ENCODE results near the gene TMEM30B. TPM values are rescaled to one million over a fixed set of nuclear protein-coding genes. Genes with fewer than 3 reads are reported as not detected.
A peak's percentile ranks its signal among the peaks of the same experiment; 100 is the strongest.

Gene TMEM30B
- total and polyA plus RNA-seq, 9 donors = 1.0 to 4.4 (median 2.5) TPM

GRCh38 chr14:61257469-61258057 is 23.6 kb downstream of the TMEM30B start:
- Histone ChIP-seq H3K4me3 (ENCODE audit: low read length) (no peak overlapping the region), H3K4me1 (ENCODE audit: control insufficient read depth, insufficient read depth, low read length) (peaks cover 6% of the 10 kb centered on the region), H3K9me3 (replicated peaks; ENCODE audit: control insufficient read depth, low read depth, low read length) (no peaks in the 10 kb centered on the region), H3K36me3 (ENCODE audit: control insufficient read depth, insufficient read depth, low read length) (no peaks in the 10 kb centered on the region), H3K27ac (ENCODE audit: low read length) (no peak overlapping the region), H3K27me3 (ENCODE audit: control insufficient read depth, insufficient read depth, low read length) (no peaks in the 10 kb centered on the region)
- WGBS (ENCODE audit: insufficient coverage) = no CpG with 5 or more reads among the region's 5 CpGs
- DNase-seq = no peak

- H3K4me1 ChIP-seq (ENCODE audit: control insufficient read depth, insufficient read depth, low read length) = peaks cover 11% of the 10 kb centered on the region
- no peak overlapping the region for H3K27ac ChIP-seq (ENCODE audit: low read length)
- H3K9me3 ChIP-seq (replicated peaks; ENCODE audit: control insufficient read depth, low read depth, low read length) = no peaks in the 10 kb centered on the region
- H3K4me3 ChIP-seq (ENCODE audit: low read length) = no peak overlapping the region
- no peaks in the 10 kb centered on the region for H3K36me3 ChIP-seq (ENCODE audit: control insufficient read depth, insufficient read depth, low read length)
- H3K27me3 ChIP-seq (ENCODE audit: control insufficient read depth, insufficient read depth, low read length) = no peaks in the 10 kb centered on the region
- 95% methylated on average over 4 of the region's 6 CpGs for WGBS (ENCODE audit: insufficient coverage)
- no peak for DNase-seq
Observed at GRCh38 chr14:61256826-61257468, 24.2 kb downstream of the TMEM30B start.

- Histone ChIP-seq H3K9me3 (replicated peaks; ENCODE audit: control insufficient read depth, low read depth, low read length) (no peaks in the 10 kb centered on the region), H3K27me3 (ENCODE audit: control insufficient read depth, insufficient read depth, low read length) (no peaks in the 10 kb centered on the region), H3K4me3 (ENCODE audit: low read length) (no peak overlapping the region), H3K4me1 (ENCODE audit: control insufficient read depth, insufficient read depth, low read length) (peaks cover 11% of the 10 kb centered on the region), H3K36me3 (ENCODE audit: control insufficient read depth, insufficient read depth, low read length) (no peaks in the 10 kb centered on the region), H3K27ac (ENCODE audit: low read length) (no peak overlapping the region)
- DNase-seq = no peak
- WGBS (ENCODE audit: insufficient coverage) = no CpG with 5 or more reads among the region's 5 CpGs
Observed at GRCh38 chr14:61255968-61256367, 25.2 kb downstream of the TMEM30B start.

GRCh38 chr14:61254808-61255526 is 26.2 kb downstream of the TMEM30B start:
- peaks cover 11% of the 10 kb centered on the region for H3K4me1 ChIP-seq (ENCODE audit: control insufficient read depth, insufficient read depth, low read length)
- no peaks in the 10 kb centered on the region for H3K9me3 ChIP-seq (replicated peaks; ENCODE audit: control insufficient read depth, low read depth, low read length)
- H3K36me3 ChIP-seq (ENCODE audit: control insufficient read depth, insufficient read depth, low read length) = no peaks in the 10 kb centered on the region
- H3K27ac ChIP-seq (ENCODE audit: low read length) = no peak overlapping the region
- H3K27me3 ChIP-seq (ENCODE audit: control insufficient read depth, insufficient read depth, low read length) = no peaks in the 10 kb centered on the region
- 92% methylated on average over 5 of the region's 8 CpGs for WGBS (ENCODE audit: insufficient coverage)
- no peak for DNase-seq
- no peak overlapping the region for H3K4me3 ChIP-seq (ENCODE audit: low read length)

GRCh38 chr14:61253064-61253738 is 27.9 kb downstream of the TMEM30B start:
- peak overlapping the region; percentile 11 for H3K27ac ChIP-seq (ENCODE audit: low read length)
- peaks cover 11% of the 10 kb centered on the region for H3K4me1 ChIP-seq (ENCODE audit: control insufficient read depth, insufficient read depth, low read length)
- WGBS (ENCODE audit: insufficient coverage) = 43% methylated on average over 2 of the region's 4 CpGs
- H3K27me3 ChIP-seq (ENCODE audit: control insufficient read depth, insufficient read depth, low read length) = no peaks in the 10 kb centered on the region
- no peak for DNase-seq
- H3K4me3 ChIP-seq (ENCODE audit: low read length) = no peak overlapping the region
- no peaks in the 10 kb centered on the region for H3K9me3 ChIP-seq (replicated peaks; ENCODE audit: control insufficient read depth, low read depth, low read length)
- H3K36me3 ChIP-seq (ENCODE audit: control insufficient read depth, insufficient read depth, low read length) = no peaks in the 10 kb centered on the region

- peak overlapping the region; percentile 42 for H3K27ac ChIP-seq (ENCODE audit: low read length)
- H3K9me3 ChIP-seq (replicated peaks; ENCODE audit: control insufficient read depth, low read depth, low read length) = no peaks in the 10 kb centered on the region
- WGBS (ENCODE audit: insufficient coverage) = no CpG with 5 or more reads among the region's 7 CpGs
- no peaks in the 10 kb centered on the region for H3K27me3 ChIP-seq (ENCODE audit: control insufficient read depth, insufficient read depth, low read length)
- H3K36me3 ChIP-seq (ENCODE audit: control insufficient read depth, insufficient read depth, low read length) = no peaks in the 10 kb centered on the region
- H3K4me3 ChIP-seq (ENCODE audit: low read length) = no peak overlapping the region
- peak; percentile 96 for DNase-seq
- peaks cover 11% of the 10 kb centered on the region for H3K4me1 ChIP-seq (ENCODE audit: control insufficient read depth, insufficient read depth, low read length)
Observed at GRCh38 chr14:61252369-61253063, 28.6 kb downstream of the TMEM30B start.

- Histone ChIP-seq H3K27me3 (ENCODE audit: control insufficient read depth, insufficient read depth, low read length) (no peaks in the 10 kb centered on the region), H3K36me3 (ENCODE audit: control insufficient read depth, insufficient read depth, low read length) (no peaks in the 10 kb centered on the region), H3K27ac (ENCODE audit: low read length) (no peak overlapping the region), H3K9me3 (replicated peaks; ENCODE audit: control insufficient read depth, low read depth, low read length) (no peaks in the 10 kb centered on the region), H3K4me3 (ENCODE audit: low read length) (no peak overlapping the region), H3K4me1 (ENCODE audit: control insufficient read depth, insufficient read depth, low read length) (peaks cover 11% of the 10 kb centered on the region)
- WGBS (ENCODE audit: insufficient coverage) = 83% methylated on average over 1 of the region's 9 CpGs
- no peak for DNase-seq
Observed at GRCh38 chr14:61250063-61250462, 31.1 kb downstream of the TMEM30B start.

- no CpG with 5 or more reads among the region's 1 CpG for WGBS (ENCODE audit: insufficient coverage)
- Histone ChIP-seq H3K9me3 (replicated peaks; ENCODE audit: control insufficient read depth, low read depth, low read length) (no peaks in the 10 kb centered on the region), H3K27ac (ENCODE audit: low read length) (no peak overlapping the region)
Observed at GRCh38 chr14:61247935-61248334, 33.2 kb downstream of the TMEM30B start.

GRCh38 chr14:61246721-61247120 is 34.4 kb downstream of the TMEM30B start:
- peaks cover 5% of the 10 kb centered on the region for H3K4me1 ChIP-seq (ENCODE audit: control insufficient read depth, insufficient read depth, low read length)
- H3K27ac ChIP-seq (ENCODE audit: low read length) = no peak overlapping the region
- peaks cover under 1% of the 10 kb centered on the region for H3K9me3 ChIP-seq (replicated peaks; ENCODE audit: control insufficient read depth, low read depth, low read length)
- H3K36me3 ChIP-seq (ENCODE audit: control insufficient read depth, insufficient read depth, low read length) = no peaks in the 10 kb centered on the region
- no peak for DNase-seq
- 78% methylated on average over 2 of the region's 4 CpGs for WGBS (ENCODE audit: insufficient coverage)
- H3K4me3 ChIP-seq (ENCODE audit: low read length) = no peak overlapping the region
- no peaks in the 10 kb centered on the region for H3K27me3 ChIP-seq (ENCODE audit: control insufficient read depth, insufficient read depth, low read length)

More at GRCh38 chr14:61247935-61248334, 33.2 kb downstream of the TMEM30B start:
- Histone ChIP-seq H3K27me3 (ENCODE audit: control insufficient read depth, insufficient read depth, low read length) (no peaks in the 10 kb centered on the region), H3K4me1 (ENCODE audit: control insufficient read depth, insufficient read depth, low read length) (peaks cover 10% of the 10 kb centered on the region), H3K4me3 (ENCODE audit: low read length) (no peak overlapping the region), H3K36me3 (ENCODE audit: control insufficient read depth, insufficient read depth, low read length) (no peaks in the 10 kb centered on the region)
- DNase-seq = no peak

All from muscle of leg (tissue), 11 donors.